HepG2 (cell line): ENCODE data around the gene GGA3. TPM values are rescaled to one million over a fixed set of nuclear protein-coding genes. Genes with fewer than 3 reads are reported as not detected.

Experiments
- ATAC-seq: fragments of 200-7000 bp; cut with Tn5 transposase; 3 replicates; pipeline ENCODE4 v1.9.1; 2020; ENCODE audit warnings: mild to moderate bottlenecking, moderate library complexity
- BruUV-seq: library from RNA; stranded (reverse); fragments of 400-500 nt; replicated peaks from 2 replicates; lab custom pipeline; 2021; lab: Mats Ljungman, UMichigan
- CTCF ChIA-PET: fragments of 300-600 bp; formaldehyde crosslinking; extraction: SDS; loops from one replicate; lab custom pipeline; 2021; ENCODE audit warnings: low total read pairs, inconsistent platforms, low intra/inter-chr PET ratio; lab: Yijun Ruan, JAX
- POLR2A ChIA-PET: fragments of 350-600 bp; sonication (Branson Sonifier 250); formaldehyde crosslinking; loops from one replicate; lab custom pipeline; 2020; ENCODE audit warnings: antibody characterized with exemption, inconsistent platforms; lab: Yijun Ruan, JAX
- DNase-seq: peaks from one replicate; pipeline ENCODE4 v3.0.0-alpha.2; 2015; ENCODE audit warnings: low spot score
- FAIRE-seq: peaks from 3 replicates; lab custom pipeline; 2011; peaks lifted over from hg19 to GRCh38; lab: Jason Lieb, UNC
- H2AFZ ChIP-seq: one replicate; pipeline ENCODE4 v1.6.1; 2011; ENCODE audit warnings: low read length, inconsistent platforms
- H3K27ac ChIP-seq: fragments of 300-600 bp; 3 replicates; pipeline ENCODE4 v1.8.0; 2011; ENCODE audit warnings: mixed run types, mild to moderate bottlenecking, mixed read lengths, low read length, inconsistent platforms; ENCODE audit not compliant: insufficient read depth; ENCODE audit errors: extremely low read length
- H3K27me3 ChIP-seq, 2 experiments: fragments of 200-600 bp in 1 of 2; 2 replicates in 1 of 2; 3 replicates in 1 of 2; pipeline versions ENCODE4 v1.6.0 to v1.8.0; 2011; ENCODE audit warnings: low read length in 2 of 2, mild to moderate bottlenecking in 2 of 2, moderate library complexity in 2 of 2, inconsistent platforms in 1 of 2; ENCODE audit not compliant: insufficient read depth in 2 of 2, control insufficient read depth in 1 of 2
- H3K36me3 ChIP-seq, 2 experiments: fragments of 200-600 bp in 1 of 2; replicated peaks in 1 of 2; 2 replicates in 1 of 2; 3 replicates in 1 of 2; pipeline versions ENCODE4 v1.5.1 to v1.8.0; 2011; ENCODE audit warnings: low read length in 2 of 2, inconsistent platforms in 1 of 2; ENCODE audit not compliant: insufficient read depth in 2 of 2, control insufficient read depth in 1 of 2
- H3K4me1 ChIP-seq: 2 replicates; pipeline ENCODE4 v1.5.1; 2012; ENCODE audit warnings: low read length, inconsistent platforms; ENCODE audit not compliant: insufficient read depth
- H3K4me2 ChIP-seq: 2 replicates; pipeline ENCODE4 v1.6.0; 2011; ENCODE audit warnings: low read depth, low read length, inconsistent platforms
- H3K4me3 ChIP-seq, 3 experiments: fragments of 200-600 bp in 1 of 3; sonication (generic), shearing (Covaris generic) in 1 of 3; replicated peaks in 1 of 3; 2 replicates each; pipeline ENCODE4 v1.5.1; 2011 to 2016; ENCODE audit warnings: low read length in 3 of 3, inconsistent platforms in 2 of 3, low read depth in 2 of 3, mild to moderate bottlenecking in 2 of 3, control low read depth in 1 of 3, mixed read lengths in 1 of 3; ENCODE audit not compliant: insufficient read depth in 1 of 3
- H3K79me2 ChIP-seq: one replicate; pipeline ENCODE4 v1.6.1; 2011; ENCODE audit warnings: low read length, inconsistent platforms; ENCODE audit not compliant: insufficient read depth
- H3K9ac ChIP-seq: 2 replicates; pipeline ENCODE4 v1.6.0; 2011; ENCODE audit warnings: mild to moderate bottlenecking, low read depth, low read length, inconsistent platforms; ENCODE audit not compliant: insufficient read depth
- H3K9me3 ChIP-seq: 2 replicates; pipeline ENCODE4 v1.5.1; 2012; ENCODE audit warnings: mild to moderate bottlenecking, low read length
- H4K20me1 ChIP-seq: 2 replicates; pipeline ENCODE4 v1.6.0; 2011; ENCODE audit warnings: inconsistent platforms, mild to moderate bottlenecking, low read length, moderate library complexity; ENCODE audit not compliant: insufficient read depth
- CTCF ChIP-seq: sonication (generic); formaldehyde crosslinking; IDR thresholded peaks from 2 replicates; pipeline ENCODE4 v1.5.0; 2020; ENCODE audit warnings: mild to moderate bottlenecking, missing genetic modification reagents, moderate library complexity
- E2F2 ChIP-seq: sonication (generic); formaldehyde crosslinking; IDR thresholded peaks from 2 replicates; pipeline ENCODE4 v1.4.0; 2020; ENCODE audit warnings: missing genetic modification reagents, borderline replicate concordance
- STAG1 ChIP-seq: sonication (generic); formaldehyde crosslinking; IDR thresholded peaks from 2 replicates; pipeline ENCODE4 v1.4.0; 2020; ENCODE audit warnings: missing genetic modification reagents
- SYNCRIP ChIP-seq: fragments of 200-400 bp; formaldehyde crosslinking; IDR thresholded peaks from 2 replicates; pipeline ENCODE4 v1.6.1; 2018; ENCODE audit warnings: mild to moderate bottlenecking, low read depth, low read length; ENCODE audit not compliant: insufficient read depth
- ZNF256 ChIP-seq: sonication (generic); formaldehyde crosslinking; conservative IDR thresholded peaks from 2 replicates; pipeline ENCODE4 v1.4.0; 2020; ENCODE audit warnings: missing genetic modification reagents
- WGBS: methylation state at CpG from one replicate; pipeline ENCODE4 v1.1.6; 2017; ENCODE audit warnings: low lambda C conversion rate; 5-methylcytosine and 5-hydroxymethylcytosine counted together
- in situ Hi-C: cut with HindIII; loops from 2 replicates; pipeline ENCODE4 v1.10.0; 2017; ENCODE audit warnings: low pct_unique_long_range_greater_than_20kb; ENCODE audit not compliant: extremely low pct_ligation_motif_present
- intact Hi-C: fragments of 100-400 bp; cut with micrococcal nuclease; formaldehyde crosslinking; loops from one replicate; pipeline ENCODE4 v1.10.0; 2022; ENCODE audit not compliant: unreplicated experiment
- polyA plus RNA-seq, 8 experiments: library from polyadenylated mRNA; depleted of rRNA in 3 of 8; stranded (reverse) in 7 of 8; unstranded in 1 of 8; fragments of >200 nt; fragmentation: Illumina TruSeq in 4 of 8; extraction: Trizol in 4 of 8; gene quantifications; 2 replicates each; pipeline versions ENCODE4 v1.2.1 to v1.2.3, GENCODE V29; 2011 to 2016; ENCODE audit warnings: low read depth in 4 of 8, missing spikeins in 1 of 8, mixed read lengths in 1 of 8; ENCODE audit not compliant: insufficient read depth in 1 of 8
- total RNA-seq, 5 experiments: library from RNA; depleted of rRNA; stranded (reverse); fragments of >200 nt; fragmentation: Illumina TruSeq; extraction: Trizol; gene quantifications; 2 replicates each; pipeline ENCODE4 v1.2.3, GENCODE V29; 2016; ENCODE audit warnings: low read depth in 1 of 5

The GGA3 gene
- total and polyA plus RNA-seq, 2 of the 13 experiments (the other 11 are each of a cell fraction or from before 2014, with no cell fraction given): 28.4 to 43.7 TPM

- no TSS peak for BruUV-seq
- TF ChIP-seq STAG1 (CRISPR knock-in tag) (peak; percentile 59), E2F2 (CRISPR knock-in tag) (no peak), SYNCRIP (no peak), CTCF (CRISPR knock-in tag) (peak; percentile 57), ZNF256 (no peak)
- peaks cover 54% of the 10 kb centered on the region for H3K4me1 ChIP-seq
- H3K36me3 ChIP-seq: peaks cover 13 to 29% of the 10 kb centered on the region in 2 experiments
- no peak for ATAC-seq
- H3K27ac ChIP-seq: no peak overlapping the region
- no peak for DNase-seq
- intact Hi-C loops (loop anchor here (1.0 kb wide), 1 partner anchor 149 kb away; no protein-coding TSS in a partner anchor), in situ Hi-C loops (no loop called here)
- H2AFZ ChIP-seq: no peak overlapping the region
- 94% methylated on average over 4 of the region's 4 CpGs for WGBS
- H3K4me2 ChIP-seq: peak overlapping the region; percentile 95
- H3K9me3 ChIP-seq: no peaks in the 10 kb centered on the region
- H3K9ac ChIP-seq: peak overlapping the region; percentile 98
- POLR2A ChIA-PET: interaction anchor here (1.0 to 3.7 kb wide), 5 partner anchors 26 to 390 kb away, joined by 3 to 43 read pairs (median 3); partner anchors contain the start of genes GRB2, NUP85 and SLC25A19
- H3K79me2 ChIP-seq: peaks cover 51% of the 10 kb centered on the region
- H3K4me3 ChIP-seq: peak overlapping the region; percentile 72 to 89 (median 77); a peak in 4 of 6 replicates
- FAIRE-seq: no peak
- CTCF ChIA-PET: interaction anchor here (1.1 kb wide), 1 partner anchor 150 kb away, joined by 7 read pairs; no protein-coding TSS in a partner anchor
- H3K27me3 ChIP-seq: no peaks in the 10 kb centered on the region; a peak in 1 of 5 replicates
- no peaks in the 10 kb centered on the region for H4K20me1 ChIP-seq
These were observed 1.6 kb upstream of the GGA3 start for GRCh38 chr17:75263055-75263454.
